Measurements from ENCODE around the gene LRRC17.

Gene LRRC17

GRCh38 chr7:102908676-102909075 lies 4.1 kb upstream of the LRRC17 start:
- TF ChIP-seq, protein P1, sequence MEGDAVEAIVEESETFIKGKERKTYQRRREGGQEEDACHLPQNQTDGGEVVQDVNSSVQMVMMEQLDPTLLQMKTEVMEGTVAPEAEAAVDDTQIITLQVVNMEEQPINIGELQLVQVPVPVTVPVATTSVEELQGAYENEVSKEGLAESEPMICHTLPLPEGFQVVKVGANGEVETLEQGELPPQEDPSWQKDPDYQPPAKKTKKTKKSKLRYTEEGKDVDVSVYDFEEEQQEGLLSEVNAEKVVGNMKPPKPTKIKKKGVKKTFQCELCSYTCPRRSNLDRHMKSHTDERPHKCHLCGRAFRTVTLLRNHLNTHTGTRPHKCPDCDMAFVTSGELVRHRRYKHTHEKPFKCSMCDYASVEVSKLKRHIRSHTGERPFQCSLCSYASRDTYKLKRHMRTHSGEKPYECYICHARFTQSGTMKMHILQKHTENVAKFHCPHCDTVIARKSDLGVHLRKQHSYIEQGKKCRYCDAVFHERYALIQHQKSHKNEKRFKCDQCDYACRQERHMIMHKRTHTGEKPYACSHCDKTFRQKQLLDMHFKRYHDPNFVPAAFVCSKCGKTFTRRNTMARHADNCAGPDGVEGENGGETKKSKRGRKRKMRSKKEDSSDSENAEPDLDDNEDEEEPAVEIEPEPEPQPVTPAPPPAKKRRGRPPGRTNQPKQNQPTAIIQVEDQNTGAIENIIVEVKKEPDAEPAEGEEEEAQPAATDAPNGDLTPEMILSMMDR (IDR thresholded peaks at IDR 0.05; ENCODE audit: low read depth, low read length) = no peak

GRCh38 chr7:102913826-102914225 lies 1.0 kb downstream of the LRRC17 start:
- no peaks in the 10 kb centered on the region for H3K9me3 ChIP-seq
- H3K27me3 ChIP-seq = no peaks in the 10 kb centered on the region
- no peak for DNase-seq
- no peak overlapping the region for H3K4me3 ChIP-seq (ENCODE audit: low read depth, low read length)
- no peaks in the 10 kb centered on the region for H3K36me3 ChIP-seq
- TF ChIP-seq, protein P1 (IDR thresholded peaks at IDR 0.05; ENCODE audit: low read depth, low read length) = no peak
- no peaks in the 10 kb centered on the region for H3K4me1 ChIP-seq

More at GRCh38 chr7:102908676-102909075, 4.1 kb upstream of the LRRC17 start:
- no peak for DNase-seq
- Histone ChIP-seq H3K4me3 (ENCODE audit: low read depth, low read length) (no peak overlapping the region), H3K27me3 (no peaks in the 10 kb centered on the region), H3K9me3 (no peaks in the 10 kb centered on the region), H3K4me1 (no peaks in the 10 kb centered on the region), H3K36me3 (no peaks in the 10 kb centered on the region)

DNA sequence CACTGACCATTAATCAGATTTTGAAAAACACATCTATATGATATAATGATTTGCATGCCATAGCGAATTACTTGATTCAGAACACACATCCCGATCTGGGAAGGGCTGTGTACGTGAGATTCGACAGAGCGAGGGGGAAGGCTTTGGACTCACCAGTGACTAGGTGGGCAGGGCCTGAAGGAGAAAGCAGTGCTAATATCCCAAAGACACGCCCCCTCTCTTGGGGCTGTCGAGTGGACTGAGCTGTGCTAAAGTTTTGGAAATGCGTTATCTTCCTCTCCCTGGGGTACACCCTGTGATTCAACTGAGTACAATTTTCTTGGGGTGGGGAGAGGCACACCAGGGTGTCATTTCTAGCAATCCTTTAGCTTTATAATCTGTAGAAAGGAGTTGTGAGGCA lies 1.8 kb downstream of the LRRC17 start:
- H3K36me3 ChIP-seq = no peaks in the 10 kb centered on the region
- no peaks in the 10 kb centered on the region for H3K27me3 ChIP-seq
- DNase-seq = no peak
- no peaks in the 10 kb centered on the region for H3K4me1 ChIP-seq
- TF ChIP-seq, protein P1 (IDR thresholded peaks at IDR 0.05; ENCODE audit: low read depth, low read length) = no peak
- H3K4me3 ChIP-seq (ENCODE audit: low read depth, low read length) = no peak overlapping the region
- H3K9me3 ChIP-seq = no peaks in the 10 kb centered on the region

DNA sequence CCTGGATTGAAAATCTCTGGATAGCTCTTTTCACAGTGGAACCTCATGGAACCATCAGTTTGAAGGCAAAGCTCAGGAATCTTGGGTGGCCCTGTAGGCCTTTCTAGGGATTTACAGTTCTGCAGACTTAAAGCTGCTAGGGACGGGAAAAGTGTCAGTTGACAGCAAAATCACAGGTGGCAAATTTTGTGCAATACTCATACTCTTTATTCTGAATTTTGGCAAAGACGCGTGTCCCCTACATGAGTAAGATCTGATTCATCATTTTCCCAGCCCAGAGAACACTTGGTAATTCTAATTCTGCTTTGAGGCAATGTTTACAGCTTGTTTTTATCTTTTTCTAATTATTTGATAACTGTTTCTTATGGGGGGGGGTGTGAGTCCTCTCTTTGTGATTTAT lies 3.6 kb downstream of the LRRC17 start:
- no peaks in the 10 kb centered on the region for H3K4me1 ChIP-seq
- no peaks in the 10 kb centered on the region for H3K36me3 ChIP-seq
- H3K4me3 ChIP-seq (ENCODE audit: low read depth, low read length) = no peak overlapping the region
- DNase-seq = no peak
- H3K27me3 ChIP-seq = no peaks in the 10 kb centered on the region
- TF ChIP-seq, protein P1 (IDR thresholded peaks at IDR 0.05; ENCODE audit: low read depth, low read length) = no peak
- H3K9me3 ChIP-seq = no peaks in the 10 kb centered on the region

DNA sequence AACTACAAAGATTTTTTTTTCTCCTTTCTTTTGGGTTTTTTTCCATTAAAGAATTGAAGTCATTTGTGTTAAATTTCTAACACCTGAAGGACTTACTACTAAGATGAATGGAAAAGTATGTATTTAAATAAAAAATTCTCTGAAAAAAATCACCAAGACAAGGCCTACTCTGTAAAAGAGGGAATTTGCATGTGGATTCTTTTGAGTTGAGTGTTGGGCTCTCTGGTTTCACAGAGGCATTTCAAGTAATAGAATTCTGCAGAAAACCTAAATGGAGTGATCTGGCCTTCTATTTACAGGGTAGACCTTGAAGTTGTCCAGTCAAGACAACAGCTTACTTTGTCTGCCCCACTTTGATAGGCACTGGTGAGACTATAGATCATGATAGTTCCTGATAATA lies 4.1 kb downstream of the LRRC17 start:
- Histone ChIP-seq H3K4me3 (ENCODE audit: low read depth, low read length) (no peak overlapping the region), H3K36me3 (no peaks in the 10 kb centered on the region), H3K9me3 (no peaks in the 10 kb centered on the region), H3K27me3 (no peaks in the 10 kb centered on the region), H3K4me1 (no peaks in the 10 kb centered on the region)
- TF ChIP-seq, protein P1 (IDR thresholded peaks at IDR 0.05; ENCODE audit: low read depth, low read length) = no peak
- DNase-seq = no peak

DNA sequence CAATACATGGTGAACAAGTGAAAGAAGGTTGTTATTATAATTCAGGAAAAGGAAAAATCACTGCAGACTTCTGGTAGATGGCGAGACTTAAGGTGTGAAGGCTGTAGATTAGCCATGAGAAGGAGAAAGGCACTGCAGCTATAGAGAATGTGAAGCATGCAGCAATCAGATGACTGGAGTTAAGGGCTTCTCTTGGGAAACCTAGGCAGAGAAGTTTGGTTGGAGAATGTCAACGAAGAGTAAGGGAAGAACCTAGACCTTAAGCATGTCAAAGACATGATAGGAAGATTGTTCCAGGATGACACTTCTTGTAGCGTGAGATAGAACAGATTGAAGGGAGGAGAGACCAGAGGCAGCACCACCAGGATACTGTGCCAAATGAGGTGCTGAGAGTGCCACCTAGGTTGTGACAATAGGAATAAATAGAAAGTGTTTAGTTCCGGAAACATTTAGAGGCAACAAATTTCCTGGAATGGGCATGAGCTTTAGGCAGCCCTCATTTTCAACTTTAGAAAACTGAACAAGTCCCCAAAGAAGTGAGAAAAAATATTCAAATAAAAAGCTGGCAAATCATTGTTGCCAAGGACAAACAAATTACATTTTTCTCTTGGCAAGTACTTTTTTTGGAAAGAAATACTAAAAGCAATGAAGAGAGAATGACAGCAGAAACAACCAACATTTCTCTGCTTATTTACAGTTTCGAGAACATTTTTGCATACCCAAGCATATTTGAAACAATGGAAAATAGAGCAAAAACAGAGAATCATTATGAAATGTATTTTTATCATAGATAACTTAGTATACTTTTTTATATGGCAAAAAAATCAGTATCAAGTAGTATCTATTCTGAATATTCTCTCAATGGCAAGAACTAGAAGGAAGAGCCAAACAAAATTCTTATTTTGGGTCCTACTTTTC lies 4.9 kb downstream of the LRRC17 start:
- Histone ChIP-seq H3K9me3 (no peaks in the 10 kb centered on the region), H3K4me1 (no peaks in the 10 kb centered on the region), H3K36me3 (no peaks in the 10 kb centered on the region), H3K27me3 (no peaks in the 10 kb centered on the region), H3K4me3 (ENCODE audit: low read depth, low read length) (no peak overlapping the region)
- DNase-seq = no peak
- TF ChIP-seq, protein P1 (IDR thresholded peaks at IDR 0.05; ENCODE audit: low read depth, low read length) = no peak

Data from BE2C (cell line).